K562 (cell line): ENCODE results near the gene MIEF1. TPM values are rescaled to one million over a fixed set of nuclear protein-coding genes. Genes with fewer than 3 reads are reported as not detected.

ENCODE experiments used
- ATAC-seq: fragments of 200-7000 bp; cut with Tn5 transposase; 3 replicates; pipeline ENCODE4 v1.9.1; 2020; ENCODE audit warnings: moderate library complexity
- BruUV-seq: library from RNA; stranded (reverse); fragments of 400-500 nt; replicated peaks from 2 replicates; lab custom pipeline; 2021; lab: Mats Ljungman, UMichigan
- CTCF ChIA-PET: fragments of 300-600 bp; formaldehyde crosslinking; extraction: SDS; loops from one replicate; lab custom pipeline; 2021; ENCODE audit warnings: low intra/inter-chr PET ratio; lab: Yijun Ruan, JAX
- POLR2A ChIA-PET: fragments of 300-600, 350-650 bp; sonication (Branson Sonifier 250); formaldehyde crosslinking; extraction: SDS; loops from one replicate; lab custom pipeline; 2021; ENCODE audit warnings: antibody characterized with exemption, inconsistent platforms; lab: Yijun Ruan, JAX
- DNase-seq, 4 experiments: peaks; one replicate each; pipeline versions ENCODE4 v3.0.0 to v3.0.0-alpha.2; 2011 to 2018; ENCODE audit warnings: low spot score in 3 of 4, mixed read lengths in 3 of 4; ENCODE audit errors: extremely low read depth in 1 of 4
- FAIRE-seq: peaks from 2 replicates; lab custom pipeline; 2011; peaks lifted over from hg19 to GRCh38; lab: Jason Lieb, UNC
- H2AFZ ChIP-seq: 2 replicates; pipeline ENCODE4 v1.6.0; 2011; ENCODE audit warnings: low read depth, low read length, control low read depth, inconsistent platforms
- H3K27ac ChIP-seq: fragments of 200-600 bp; 3 replicates; pipeline ENCODE4 v1.8.0; 2011; ENCODE audit warnings: low read depth, mild to moderate bottlenecking, control low read depth, inconsistent platforms, low read length, moderate library complexity, mixed read lengths; ENCODE audit errors: extremely low read depth
- H3K27me3 ChIP-seq, 2 experiments: fragments of 300-600 bp in 1 of 2; 2 replicates in 1 of 2; 3 replicates in 1 of 2; pipeline versions ENCODE4 v1.6.0 to v1.8.0; 2011; ENCODE audit warnings: inconsistent platforms in 2 of 2, low read length in 2 of 2, mild to moderate bottlenecking in 1 of 2, mixed read lengths in 1 of 2, moderate library complexity in 1 of 2; ENCODE audit not compliant: control insufficient read depth in 2 of 2, insufficient read depth in 2 of 2
- H3K36me3 ChIP-seq: fragments of 300-600 bp; 3 replicates; pipeline ENCODE4 v1.8.0; 2011; ENCODE audit warnings: mild to moderate bottlenecking, low read length, inconsistent platforms; ENCODE audit not compliant: control insufficient read depth, insufficient read depth
- H3K4me1 ChIP-seq, 2 experiments: fragments of 200-600 bp in 1 of 2; replicated peaks in 1 of 2; 2 replicates in 1 of 2; 3 replicates in 1 of 2; pipeline versions ENCODE4 v1.5.1 to v1.8.0; 2011; ENCODE audit warnings: inconsistent platforms in 2 of 2, low read length in 2 of 2, mild to moderate bottlenecking in 1 of 2, mixed read lengths in 1 of 2, moderate library complexity in 1 of 2; ENCODE audit not compliant: control insufficient read depth in 2 of 2, insufficient read depth in 2 of 2
- H3K4me2 ChIP-seq: 2 replicates; pipeline ENCODE4 v1.6.1; 2011; ENCODE audit warnings: low read length, control low read depth, inconsistent platforms, mixed read lengths; ENCODE audit not compliant: insufficient read depth
- H3K4me3 ChIP-seq: fragments of 200-600 bp; sonication (generic), shearing (Covaris generic); 2 replicates; pipeline ENCODE4 v1.5.1; 2016; ENCODE audit warnings: control low read depth, inconsistent platforms
- H3K79me2 ChIP-seq: fragments of 200-600 bp; 3 replicates; pipeline ENCODE4 v1.8.0; 2011; ENCODE audit warnings: low read length, inconsistent platforms; ENCODE audit not compliant: control insufficient read depth, insufficient read depth
- H3K9ac ChIP-seq, 2 experiments: 2 replicates each; pipeline versions ENCODE4 v1.6.0 to v1.6.1; 2011; ENCODE audit warnings: low read depth in 2 of 2, low read length in 2 of 2, control low read depth in 1 of 2, inconsistent platforms in 1 of 2, mild to moderate bottlenecking in 1 of 2, mixed read lengths in 1 of 2; ENCODE audit not compliant: insufficient read depth in 1 of 2
- H3K9me1 ChIP-seq: one replicate; pipeline ENCODE4 v1.6.0; 2011; ENCODE audit warnings: inconsistent platforms, mild to moderate bottlenecking, low read length, moderate library complexity; ENCODE audit not compliant: control insufficient read depth, insufficient read depth
- H3K9me3 ChIP-seq: replicated peaks from 2 replicates; pipeline ENCODE4 v1.5.1; 2011; ENCODE audit warnings: low read depth, low read length, inconsistent platforms; ENCODE audit not compliant: control insufficient read depth, insufficient read depth
- H4K20me1 ChIP-seq: replicated peaks from 2 replicates; pipeline ENCODE4 v1.6.1; 2011; ENCODE audit warnings: low read length, inconsistent platforms, mixed read lengths; ENCODE audit not compliant: control insufficient read depth, insufficient read depth
- ARNT ChIP-seq, 2 experiments: fragments of 450-650 bp; IDR thresholded peaks; 2 replicates each; pipeline ENCODE4 v1.6.1; 2016; ENCODE audit warnings: mild to moderate bottlenecking in 1 of 2
- ATF6 ChIP-seq: sonication (generic); formaldehyde crosslinking; IDR thresholded peaks from 2 replicates; pipeline ENCODE4 v1.4.0; 2020; ENCODE audit warnings: mild to moderate bottlenecking, missing genetic modification reagents
- BCL6 ChIP-seq: fragments of 250-450 bp; sonication (Bioruptor Pico); IDR thresholded peaks from 2 replicates; pipeline ENCODE4 v1.4.0; 2020
- CBFA2T3 ChIP-seq: fragments of 450-650 bp; IDR thresholded peaks from 2 replicates; pipeline ENCODE4 v1.6.1; 2017
- CREB5 ChIP-seq: fragments of 250-450 bp; sonication (Bioruptor Pico); IDR thresholded peaks from 2 replicates; pipeline ENCODE4 v1.5.0; 2020; ENCODE audit warnings: mild to moderate bottlenecking
- ELF1 ChIP-seq: fragments of 200-800 bp; sonication (Bioruptor generic); IDR thresholded peaks from 2 replicates; pipeline ENCODE4 v1.6.1; 2016; ENCODE audit warnings: missing genetic modification characterization, missing compliant biosample characterization
- ESRRA ChIP-seq: fragments of 450-650 bp; IDR thresholded peaks from 2 replicates; pipeline ENCODE4 v1.6.1; 2014; ENCODE audit warnings: low read depth, mild to moderate bottlenecking, moderate library complexity, borderline replicate concordance
- GABPB2 ChIP-seq: fragments of 250-450 bp; sonication (Bioruptor Pico); conservative IDR thresholded peaks from 2 replicates; pipeline ENCODE4 v1.5.1; 2021; ENCODE audit warnings: mild to moderate bottlenecking
- HDAC8 ChIP-seq: fragments of 450-650 bp; IDR thresholded peaks from 2 replicates; pipeline ENCODE4 v1.6.1; 2016; ENCODE audit warnings: mild to moderate bottlenecking, missing genetic modification characterization, moderate library complexity, missing compliant biosample characterization
- HNRNPH1 ChIP-seq: fragments of 200-400 bp; formaldehyde crosslinking; optimal IDR thresholded peaks from 2 replicates; pipeline ENCODE3; 2017; ENCODE audit warnings: low read depth, mild to moderate bottlenecking, low read length, moderate library complexity
- MCM7 ChIP-seq, 2 experiments: fragments of 450-650 bp; IDR thresholded peaks; 2 replicates each; pipeline ENCODE4 v1.6.1; 2016 to 2018
- SMAD4 ChIP-seq: fragments of 250-450 bp; sonication (Bioruptor Pico); conservative IDR thresholded peaks from 2 replicates; pipeline ENCODE4 v1.8.0; 2021; ENCODE audit warnings: inconsistent platforms, mild to moderate bottlenecking, moderate library complexity
- TAF9B ChIP-seq: fragments of 450-650 bp; IDR thresholded peaks from 2 replicates; pipeline ENCODE4 v1.6.1; 2018; ENCODE audit warnings: mild to moderate bottlenecking; ENCODE audit not compliant: partially characterized antibody
- TEAD2 ChIP-seq: fragments of 450-650 bp; IDR thresholded peaks from 2 replicates; pipeline ENCODE4 v1.6.1; 2016; ENCODE audit warnings: missing genetic modification characterization, control low read depth, missing compliant biosample characterization
- WGBS: fragments of 100-300 bp; shearing (Covaris generic); methylation state at CpG from one replicate; pipeline ENCODE4 v1.1.6; 2016; ENCODE audit warnings: low coverage, mixed read lengths; ENCODE audit not compliant: insufficient coverage; ENCODE audit errors: missing lambda C conversion rate; 5-methylcytosine and 5-hydroxymethylcytosine counted together
- in situ Hi-C: fragments of 300-500 bp; cut with MboI; formaldehyde crosslinking; loops from 4 replicates; pipeline ENCODE4 v1.15.0; 2018; ENCODE audit warnings: inconsistent platforms, mixed read lengths
- intact Hi-C: fragments of 100-400 bp; cut with micrococcal nuclease; formaldehyde crosslinking; loops from 2 replicates; pipeline ENCODE4 v1.14.2; 2022
- polyA plus RNA-seq, 8 experiments: library from polyadenylated mRNA; depleted of rRNA in 4 of 8; stranded (reverse) in 5 of 8; unstranded in 3 of 8; fragments of >200 nt; fragmentation: Nextera tagmentation in 2 of 8; fragmentation: Illumina TruSeq in 1 of 8; extraction: Ambion mirVana in 2 of 8; extraction: Trizol in 1 of 8; gene quantifications; 2 replicates each; pipeline versions ENCODE4 v1.2.1 to v1.2.3, GENCODE V29; 2011 to 2014; ENCODE audit warnings: inconsistent platforms in 1 of 8, missing spikeins in 1 of 8
- total RNA-seq, 7 experiments: library from RNA; depleted of rRNA in 6 of 7; stranded (reverse); fragments of >200 nt in 6 of 7; fragmentation: Illumina TruSeq in 2 of 7; extraction: Trizol in 2 of 7; gene quantifications; 2 replicates each; pipeline versions ENCODE4 v1.2.1 to v1.2.3, GENCODE V29; 2011 to 2021; ENCODE audit warnings: low replicate concordance in 1 of 7

MIEF1 gene
- total and polyA plus RNA-seq, 9 of the 15 experiments (the other 6 are each of a cell fraction or from before 2014, with no cell fraction given): 10.9 to 51.8 (median 25.5) TPM

GRCh38 chr22:39480557-39480956, 21.5 kb upstream of the MIEF1 start:
- FAIRE-seq: no peak

GRCh38 chr22:39481054-39481453, 21.0 kb upstream of the MIEF1 start:
- BruUV-seq: no TSS peak
- peaks cover 8% of the 10 kb centered on the region; the same call in 1 of the 3 replicates for H3K79me2 ChIP-seq
- TF ChIP-seq HNRNPH1 (no peak), GABPB2 (CRISPR knock-in tag) (no peak), CREB5 (CRISPR knock-in tag) (no peak), TAF9B (no peak), HDAC8 (tag) (no peak), TEAD2 (tag) (no peak), ELF1 (tag) (no peak), SMAD4 (no peak), CBFA2T3 (no peak), BCL6 (CRISPR knock-in tag) (no peak), ARNT (IDR thresholded peaks at IDR 0.05) (no peak), ATF6 (no peak)

More at GRCh38 chr22:39480557-39480956, 21.5 kb upstream of the MIEF1 start:
- in situ Hi-C loops: no loop called here
- CTCF ChIA-PET: interaction anchor here (0.6 kb wide), 1 partner anchor 13 kb away, joined by 4 read pairs; no protein-coding TSS in a partner anchor
- no peaks in the 10 kb centered on the region for H4K20me1 ChIP-seq
- H3K9me1 ChIP-seq: no peaks in the 10 kb centered on the region
- no peak overlapping the region for H3K27ac ChIP-seq
- no peak overlapping the region for H3K4me3 ChIP-seq
- ATAC-seq (peak; percentile 37; the same call in 2 of the 3 replicates), DNase-seq (no peak)
- no peaks in the 10 kb centered on the region for H3K9me3 ChIP-seq
- POLR2A ChIA-PET: interaction anchor here (0.8 to 1.4 kb wide), 2 partner anchors 39 to 164 kb away, joined by 3 read pairs; partner anchors contain the start of gene ATF4
- WGBS: 60% methylated on average over 1 of the region's 1 CpG
- intact Hi-C loops: no loop called here
- H3K36me3 ChIP-seq: peaks cover 9% of the 10 kb centered on the region; the same call in 2 of the 3 replicates
- H3K4me1 ChIP-seq: peaks cover 2 to 39% of the 10 kb centered on the region in 2 experiments; a peak in 4 of 5 replicates
- peak overlapping the region in 1 of 2 experiments; percentile 43; a peak in 1 of 4 replicates for H3K9ac ChIP-seq
- no peak overlapping the region for H2AFZ ChIP-seq
- H3K4me2 ChIP-seq: no peak overlapping the region
- no peaks in the 10 kb centered on the region for H3K27me3 ChIP-seq
- TF ChIP-seq MCM7 (IDR thresholded peaks at IDR 0.05) (no peak), ESRRA (peak; percentile 35; the same call in 1 of the 2 replicates)
- peaks cover 11% of the 10 kb centered on the region; the same call in 1 of the 3 replicates for H3K79me2 ChIP-seq
- BruUV-seq: no TSS peak

More at GRCh38 chr22:39481054-39481453, 21.0 kb upstream of the MIEF1 start:
- no peaks in the 10 kb centered on the region for H3K27me3 ChIP-seq
- DNase-seq: no peak
- H3K4me3 ChIP-seq: no peak overlapping the region
- FAIRE-seq: no peak
- in situ Hi-C loops (no loop called here), intact Hi-C loops (no loop called here)
- POLR2A ChIA-PET: interaction anchor here (1.4 to 3.3 kb wide), 2 partner anchors 39 to 42 kb away, joined by 3 to 17 read pairs; partner anchors contain the start of gene ATF4
- H3K9ac ChIP-seq: 0 out of 4 replicates have a peak overlapping the region, but pooled peaks of 1 of the 2 experiments have one; percentile 43
- CTCF ChIA-PET: interaction anchor here (0.6 kb wide), 1 partner anchor 13 kb away, joined by 4 read pairs; no protein-coding TSS in a partner anchor
- peaks cover 9% of the 10 kb centered on the region; the same call in 2 of the 3 replicates for H3K36me3 ChIP-seq
- no peak overlapping the region for H3K4me2 ChIP-seq
- H3K9me3 ChIP-seq: no peaks in the 10 kb centered on the region
- H3K9me1 ChIP-seq: no peaks in the 10 kb centered on the region
- WGBS: 87% methylated on average over 7 of the region's 16 CpGs
- H4K20me1 ChIP-seq: no peaks in the 10 kb centered on the region
- H3K4me1 ChIP-seq: peaks cover 2 to 36% of the 10 kb centered on the region in 2 experiments; a peak in 4 of 5 replicates
- H2AFZ ChIP-seq: no peak overlapping the region
- ATAC-seq: no peak
- H3K27ac ChIP-seq: no peak overlapping the region
